HK-2 (cell line): ENCODE data around the gene METTL16.
"Not testable (repeated sequence)": the region's sequence is repeated elsewhere in the genome, so short reads cannot be mapped to it uniquely, and the experiment has no call there.

Source experiments
- DNase-seq: peaks from one replicate; pipeline ENCODE4 v3.0.0-alpha.2; 2018; ENCODE audit not compliant: unreplicated experiment

METTL16 gene

GRCh38 chr17:2450016-2450650, 61.6 kb downstream of the METTL16 start:
- DNase-seq = no peak

GRCh38 chr17:2449486-2449885, 62.2 kb downstream of the METTL16 start:
- no peak for DNase-seq

- not testable (repeated sequence) for DNase-seq
These were observed 64.2 kb downstream of the METTL16 start for GRCh38 chr17:2447479-2447878.

- DNase-seq = no peak
These were observed 66.0 kb downstream of the METTL16 start for GRCh38 chr17:2445638-2446037.

- DNase-seq = no peak
These were observed 67.3 kb downstream of the METTL16 start for GRCh38 chr17:2444382-2444781.

- DNase-seq = no peak
These were observed 69.5 kb downstream of the METTL16 start for GRCh38 chr17:2442166-2442565.

GRCh38 chr17:2440930-2441329, 70.8 kb downstream of the METTL16 start:
- no peak for DNase-seq

- not testable (repeated sequence) for DNase-seq
These were observed 71.7 kb downstream of the METTL16 start for GRCh38 chr17:2439997-2440396.

- DNase-seq = no peak
These were observed 72.9 kb downstream of the METTL16 start for GRCh38 chr17:2438823-2439222.

- DNase-seq = no peak
These were observed 75.3 kb downstream of the METTL16 start for GRCh38 chr17:2436316-2436905.

GRCh38 chr17:2435862-2436261, 75.8 kb downstream of the METTL16 start:
- no peak for DNase-seq

GRCh38 chr17:2435181-2435741, 76.4 kb downstream of the METTL16 start:
- no peak for DNase-seq

GRCh38 chr17:2433696-2434095, 78.0 kb downstream of the METTL16 start:
- DNase-seq = no peak

- DNase-seq = no peak
These were observed 83.8 kb downstream of the METTL16 start for GRCh38 chr17:2427910-2428309.

GRCh38 chr17:2427215-2427614, 84.5 kb downstream of the METTL16 start:
- no peak for DNase-seq

- DNase-seq = no peak
These were observed 88.4 kb downstream of the METTL16 start for GRCh38 chr17:2423271-2423670.

GRCh38 chr17:2421315-2422147, 90.2 kb downstream of the METTL16 start:
- DNase-seq = no peak

- DNase-seq = no peak
These were observed 91.5 kb downstream of the METTL16 start for GRCh38 chr17:2420176-2420575.

GRCh38 chr17:2419486-2419885, 92.2 kb downstream of the METTL16 start:
- no peak for DNase-seq

GRCh38 chr17:2418572-2418971, 93.1 kb downstream of the METTL16 start:
- no peak for DNase-seq

GRCh38 chr17:2416010-2416734, 95.5 kb downstream of the METTL16 start:
- peak; percentile 89 for DNase-seq

- no peak for DNase-seq
These were observed 96.6 kb downstream of the METTL16 start for GRCh38 chr17:2415081-2415480.
